OCI-LY7 (cell line): ENCODE measurements around the gene GVQW3.

Experiments
- CTCF ChIP-seq: fragments of 200-600 bp; sonication (generic); conservative IDR thresholded peaks from 2 replicates; pipeline ENCODE4 v1.5.1; 2014; ENCODE audit warnings: mild to moderate bottlenecking, antibody characterized with exemption, low read length, moderate library complexity, mixed read lengths
- EZH2phosphoT487 ChIP-seq: fragments of 200-600 bp; sonication (generic); IDR thresholded peaks from 2 replicates; pipeline ENCODE4 v1.6.1; 2018; ENCODE audit warnings: low read depth, borderline replicate concordance, mild to moderate bottlenecking, mixed run types, antibody characterized with exemption, low read length, moderate library complexity, mixed read lengths

DNA sequence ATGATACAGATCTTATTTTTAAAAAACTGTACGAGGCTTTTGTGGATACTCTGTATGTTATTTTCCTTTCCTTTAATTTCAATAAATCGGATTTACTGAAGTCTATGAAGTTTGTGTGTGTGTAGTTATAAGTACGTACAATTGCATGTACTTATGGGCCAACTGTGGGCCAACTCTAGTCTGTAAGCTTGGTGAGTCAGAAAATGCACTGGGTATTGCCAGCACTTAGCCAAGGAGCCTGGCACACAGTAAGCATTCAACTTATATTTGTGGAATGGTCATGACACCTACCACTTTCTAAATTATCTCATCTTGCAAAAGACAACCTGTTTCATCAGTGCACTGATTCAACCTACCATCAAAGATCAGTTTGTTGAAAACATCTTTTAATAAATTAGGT is 32.8 kb upstream of the GVQW3 start:
- no peak for TF ChIP-seq CTCF
- TF ChIP-seq EZH2phosphoT487, result no peak
